GM23338 (cell line): ENCODE results near the gene TANGO2. TPM values are rescaled to one million over a fixed set of nuclear protein-coding genes. Genes with fewer than 3 reads are reported as not detected.

ENCODE experiments used
- ATAC-seq: fragments of 200-7000 bp; cut with Tn5 transposase; 3 replicates; pipeline ENCODE4 v1.9.1; 2020
- DNase-seq: peaks from one replicate; pipeline ENCODE4 v3.0.0-alpha.2; 2015; ENCODE audit warnings: low spot score
- H2AFZ ChIP-seq: fragments of 200-600 bp; sonication (generic); 2 replicates; pipeline ENCODE4 v1.8.0; 2016; ENCODE audit warnings: antibody characterized with exemption, mild to moderate bottlenecking, moderate library complexity
- H3F3A ChIP-seq: fragments of 200-600 bp; sonication (generic); replicated peaks from 2 replicates; pipeline ENCODE4 v1.8.0; 2017; ENCODE audit warnings: antibody characterized with exemption, mixed run types, low read depth
- H3K27ac ChIP-seq: fragments of 200-600 bp; sonication (generic); 2 replicates; pipeline ENCODE4 v1.6.1; 2016; ENCODE audit warnings: low read depth
- H3K27me3 ChIP-seq: fragments of 200-600 bp; sonication (generic); 2 replicates; pipeline ENCODE4 v1.8.0; 2016; ENCODE audit warnings: mild to moderate bottlenecking, mixed run types, moderate library complexity; ENCODE audit not compliant: insufficient read depth
- H3K36me3 ChIP-seq: fragments of 200-600 bp; sonication (generic); 2 replicates; pipeline ENCODE4 v1.8.0; 2016; ENCODE audit warnings: mild to moderate bottlenecking; ENCODE audit not compliant: insufficient read depth
- H3K4me1 ChIP-seq: fragments of 200-600 bp; sonication (generic); 2 replicates; pipeline ENCODE4 v1.8.0; 2016; ENCODE audit warnings: mild to moderate bottlenecking, moderate library complexity; ENCODE audit not compliant: insufficient read depth
- H3K4me2 ChIP-seq: fragments of 200-600 bp; sonication (generic); 2 replicates; pipeline ENCODE4 v1.7.1; 2017; ENCODE audit warnings: mixed run types
- H3K4me3 ChIP-seq: fragments of 200-600 bp; sonication (generic); 2 replicates; pipeline ENCODE4 v1.6.1; 2016; ENCODE audit warnings: mixed run types
- H3K79me2 ChIP-seq: fragments of 200-600 bp; sonication (generic); replicated peaks from 2 replicates; pipeline ENCODE4 v1.8.0; 2017; ENCODE audit warnings: mild to moderate bottlenecking; ENCODE audit not compliant: insufficient read depth
- H3K9me2 ChIP-seq: fragments of 200-600 bp; sonication (generic); 2 replicates; pipeline ENCODE4 v1.8.0; 2017; ENCODE audit not compliant: insufficient read depth
- H4K20me1 ChIP-seq: fragments of 200-600 bp; sonication (generic); replicated peaks from 2 replicates; pipeline ENCODE4 v1.8.0; 2017; ENCODE audit warnings: mild to moderate bottlenecking; ENCODE audit not compliant: insufficient read depth
- H3K27ac Mint-ChIP-seq: 2 replicates; pipeline ENCODE4 v1.8.0; 2020; ENCODE audit warnings: inconsistent platforms, mild to moderate bottlenecking, moderate library complexity, mixed read lengths
- H3K27me3 Mint-ChIP-seq: 3 replicates; pipeline ENCODE4 v1.8.0; 2022; ENCODE audit warnings: low read depth, mild to moderate bottlenecking, moderate library complexity, mixed read lengths, inconsistent platforms; ENCODE audit not compliant: insufficient read depth, poor library complexity
- H3K36me3 Mint-ChIP-seq: 3 replicates; pipeline ENCODE4 v1.8.0; 2021; ENCODE audit warnings: low read depth, mild to moderate bottlenecking, inconsistent platforms, moderate library complexity, mixed read lengths
- H3K4me1 Mint-ChIP-seq: 3 replicates; pipeline ENCODE4 v1.8.0; 2020; ENCODE audit warnings: mild to moderate bottlenecking, inconsistent platforms, mixed read lengths
- H3K4me3 Mint-ChIP-seq: 3 replicates; pipeline ENCODE4 v1.8.0; 2021; ENCODE audit warnings: moderate library complexity, mild to moderate bottlenecking, inconsistent platforms, mixed read lengths
- H3K9me3 Mint-ChIP-seq: 3 replicates; pipeline ENCODE4 v1.8.0; 2020; ENCODE audit warnings: moderate library complexity, mild to moderate bottlenecking, inconsistent platforms, mixed read lengths
- CREB1 ChIP-seq: fragments of 250-450 bp; sonication (Bioruptor Pico); IDR thresholded peaks from 2 replicates; pipeline ENCODE4 v1.5.0; 2020; ENCODE audit warnings: low read depth, mild to moderate bottlenecking, moderate library complexity
- EZH2 ChIP-seq: fragments of 200-600 bp; sonication (generic); IDR thresholded peaks from one replicate; pipeline ENCODE4 v1.8.0; 2017; ENCODE audit warnings: antibody characterized with exemption, mild to moderate bottlenecking, low read depth; ENCODE audit not compliant: unreplicated experiment
- EZH2phosphoT487 ChIP-seq: fragments of 200-600 bp; sonication (generic); IDR thresholded peaks from one replicate; pipeline ENCODE4 v1.8.1; 2018; ENCODE audit warnings: antibody characterized with exemption; ENCODE audit not compliant: unreplicated experiment
- JUNB ChIP-seq: IDR thresholded peaks from one replicate; pipeline ENCODE4 v1.6.1; 2016; ENCODE audit warnings: antibody characterized with exemption; ENCODE audit not compliant: unreplicated experiment
- NANOG ChIP-seq: IDR thresholded peaks from 2 replicates; pipeline ENCODE4 v1.6.1; 2016; ENCODE audit warnings: antibody characterized with exemption, borderline replicate concordance
- POLR2AphosphoS5 ChIP-seq: IDR thresholded peaks from 2 replicates; pipeline ENCODE4 v1.6.1; 2016; ENCODE audit warnings: antibody characterized with exemption, low read depth
- STAT1 ChIP-seq: IDR thresholded peaks from one replicate; pipeline ENCODE4 v1.6.1; 2016; ENCODE audit warnings: antibody characterized with exemption; ENCODE audit not compliant: unreplicated experiment
- ZNF114 ChIP-seq: fragments of 250-450 bp; sonication (Bioruptor Pico); IDR thresholded peaks from 2 replicates; pipeline ENCODE4 v1.5.0; 2020; ENCODE audit warnings: mild to moderate bottlenecking, moderate library complexity
- ZNF331 ChIP-seq: fragments of 250-450 bp; sonication (Bioruptor Pico); IDR thresholded peaks from 2 replicates; pipeline ENCODE4 v1.5.0; 2020; ENCODE audit warnings: low read depth, mild to moderate bottlenecking, moderate library complexity
- polyA plus RNA-seq: library from polyadenylated mRNA; unstranded; fragments of >200 nt; fragmentation: Nextera tagmentation; extraction: Ambion mirVana; gene quantifications from 2 replicates; pipeline ENCODE4 v1.2.1, GENCODE V29; 2016
- total RNA-seq: library from RNA; depleted of rRNA; stranded (reverse); fragments of >200 nt; shearing (Covaris generic); gene quantifications from 2 replicates; pipeline ENCODE4 v1.2.3, GENCODE V29; 2014
- TF ChIP-seq, protein P1 (sequence below): IDR thresholded peaks from one replicate; pipeline ENCODE4 v1.6.1; 2018; ENCODE audit warnings: antibody characterized with exemption; ENCODE audit not compliant: unreplicated experiment
- TF ChIP-seq, protein P2 (sequence below): IDR thresholded peaks from 2 replicates; pipeline ENCODE4 v1.6.1; 2016; ENCODE audit warnings: antibody characterized with exemption
- TF ChIP-seq, protein P3 (sequence below), 2 experiments: fragments of 200-600 bp in 1 of 2; sonication (generic) in 1 of 2; conservative IDR thresholded peaks; 2 replicates each; pipeline versions ENCODE4 v1.5.1 to v1.6.1; 2016 to 2017; ENCODE audit warnings: antibody characterized with exemption in 2 of 2, low read depth in 2 of 2, mild to moderate bottlenecking in 2 of 2, moderate library complexity in 1 of 2

TANGO2 gene
- total and polyA plus RNA-seq, 2 experiments from 2014 or later: 6.9 to 15.0 TPM

DNA sequence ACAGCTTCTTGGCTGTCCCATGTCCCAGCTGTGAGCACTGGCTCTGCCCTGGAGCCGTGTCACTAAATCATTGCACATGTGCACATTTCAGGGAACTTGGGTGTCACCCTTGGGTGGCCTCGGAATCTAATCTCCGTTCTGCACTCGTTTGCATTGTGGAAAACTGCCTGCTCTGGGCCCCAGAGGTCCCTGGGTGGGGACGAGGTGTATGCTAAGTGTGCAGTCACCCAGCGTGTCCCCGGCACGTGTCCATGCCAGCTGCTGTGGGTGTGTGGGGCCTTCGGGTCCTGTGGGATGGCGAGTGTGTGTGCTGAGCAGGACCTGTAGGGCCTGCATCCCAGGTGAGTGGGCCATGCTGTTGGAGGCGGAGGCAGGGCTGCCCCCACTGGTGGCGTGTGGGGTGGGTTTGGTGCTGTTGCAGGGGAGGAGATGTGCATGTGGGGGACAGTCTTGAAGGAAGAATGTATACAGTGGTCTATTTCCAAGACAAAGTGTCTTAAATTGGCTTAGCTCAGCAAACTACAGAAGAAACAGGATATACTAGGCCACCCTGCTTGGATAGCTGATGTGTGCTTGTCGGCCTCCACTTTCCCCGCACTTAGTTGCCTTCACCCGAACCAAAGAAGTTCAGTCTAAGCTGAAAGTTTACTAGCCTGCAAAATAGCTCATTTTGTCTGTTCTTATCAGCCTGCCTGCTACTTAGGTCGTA is 14.6 kb downstream of the TANGO2 start (continued):
- TF ChIP-seq, protein P1, sequence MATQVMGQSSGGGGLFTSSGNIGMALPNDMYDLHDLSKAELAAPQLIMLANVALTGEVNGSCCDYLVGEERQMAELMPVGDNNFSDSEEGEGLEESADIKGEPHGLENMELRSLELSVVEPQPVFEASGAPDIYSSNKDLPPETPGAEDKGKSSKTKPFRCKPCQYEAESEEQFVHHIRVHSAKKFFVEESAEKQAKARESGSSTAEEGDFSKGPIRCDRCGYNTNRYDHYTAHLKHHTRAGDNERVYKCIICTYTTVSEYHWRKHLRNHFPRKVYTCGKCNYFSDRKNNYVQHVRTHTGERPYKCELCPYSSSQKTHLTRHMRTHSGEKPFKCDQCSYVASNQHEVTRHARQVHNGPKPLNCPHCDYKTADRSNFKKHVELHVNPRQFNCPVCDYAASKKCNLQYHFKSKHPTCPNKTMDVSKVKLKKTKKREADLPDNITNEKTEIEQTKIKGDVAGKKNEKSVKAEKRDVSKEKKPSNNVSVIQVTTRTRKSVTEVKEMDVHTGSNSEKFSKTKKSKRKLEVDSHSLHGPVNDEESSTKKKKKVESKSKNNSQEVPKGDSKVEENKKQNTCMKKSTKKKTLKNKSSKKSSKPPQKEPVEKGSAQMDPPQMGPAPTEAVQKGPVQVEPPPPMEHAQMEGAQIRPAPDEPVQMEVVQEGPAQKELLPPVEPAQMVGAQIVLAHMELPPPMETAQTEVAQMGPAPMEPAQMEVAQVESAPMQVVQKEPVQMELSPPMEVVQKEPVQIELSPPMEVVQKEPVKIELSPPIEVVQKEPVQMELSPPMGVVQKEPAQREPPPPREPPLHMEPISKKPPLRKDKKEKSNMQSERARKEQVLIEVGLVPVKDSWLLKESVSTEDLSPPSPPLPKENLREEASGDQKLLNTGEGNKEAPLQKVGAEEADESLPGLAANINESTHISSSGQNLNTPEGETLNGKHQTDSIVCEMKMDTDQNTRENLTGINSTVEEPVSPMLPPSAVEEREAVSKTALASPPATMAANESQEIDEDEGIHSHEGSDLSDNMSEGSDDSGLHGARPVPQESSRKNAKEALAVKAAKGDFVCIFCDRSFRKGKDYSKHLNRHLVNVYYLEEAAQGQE: no peak

DNA sequence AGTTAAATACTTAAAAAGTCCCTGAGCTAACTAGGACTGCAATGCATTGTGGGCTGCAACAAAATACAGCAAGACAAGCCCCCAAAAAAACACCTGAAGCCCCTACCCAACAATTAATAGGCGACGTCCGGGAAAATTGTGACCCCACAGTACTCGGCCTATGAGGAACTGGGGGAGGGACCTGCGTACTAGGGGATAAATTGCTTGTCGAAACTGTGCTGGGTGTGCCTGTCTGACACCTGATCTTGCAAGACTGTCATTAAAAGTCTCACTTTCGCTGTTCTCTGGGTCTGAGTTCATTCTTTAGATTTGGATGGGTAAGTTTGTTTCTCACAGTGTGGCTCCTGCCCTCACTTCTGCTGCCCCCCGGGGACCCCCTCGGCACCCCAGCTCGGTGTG is 15.2 kb downstream of the TANGO2 start:
- Histone ChIP-seq H3K4me3 (no peak overlapping the region), H3F3A (no peaks in the 10 kb centered on the region), H3K79me2 (no peaks in the 10 kb centered on the region), H3K36me3 (no peaks in the 10 kb centered on the region), H3K4me1 (no peaks in the 10 kb centered on the region), H4K20me1 (no peaks in the 10 kb centered on the region; the same call in 1 of the 2 replicates), H3K27me3 (no peaks in the 10 kb centered on the region), H3K4me2 (no peak overlapping the region), H3K9me2 (no peaks in the 10 kb centered on the region), H3K27ac (no peak overlapping the region), H2AFZ (no peak overlapping the region)
- Mint-ChIP-seq H3K27me3 (peaks cover 11% of the 10 kb centered on the region), H3K4me3 (no peak overlapping the region), H3K4me1 (no peaks in the 10 kb centered on the region), H3K27ac (no peak overlapping the region), H3K9me3 (no peaks in the 10 kb centered on the region), H3K36me3 (no peaks in the 10 kb centered on the region; the same call in 2 of the 3 replicates)
- ATAC-seq (no peak), DNase-seq (no peak)
- TF ChIP-seq, protein P2, sequence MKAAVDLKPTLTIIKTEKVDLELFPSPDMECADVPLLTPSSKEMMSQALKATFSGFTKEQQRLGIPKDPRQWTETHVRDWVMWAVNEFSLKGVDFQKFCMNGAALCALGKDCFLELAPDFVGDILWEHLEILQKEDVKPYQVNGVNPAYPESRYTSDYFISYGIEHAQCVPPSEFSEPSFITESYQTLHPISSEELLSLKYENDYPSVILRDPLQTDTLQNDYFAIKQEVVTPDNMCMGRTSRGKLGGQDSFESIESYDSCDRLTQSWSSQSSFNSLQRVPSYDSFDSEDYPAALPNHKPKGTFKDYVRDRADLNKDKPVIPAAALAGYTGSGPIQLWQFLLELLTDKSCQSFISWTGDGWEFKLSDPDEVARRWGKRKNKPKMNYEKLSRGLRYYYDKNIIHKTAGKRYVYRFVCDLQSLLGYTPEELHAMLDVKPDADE: no peak
- TF ChIP-seq CREB1 (CRISPR knock-in tag) (no peak), JUNB (no peak), ZNF114 (no peak), EZH2phosphoT487 (no peak), NANOG (no peak), EZH2 (no peak), ZNF331 (CRISPR knock-in tag) (no peak), STAT1 (no peak), POLR2AphosphoS5 (no peak)
- TF ChIP-seq, protein P1: no peak
- TF ChIP-seq, protein P3, sequence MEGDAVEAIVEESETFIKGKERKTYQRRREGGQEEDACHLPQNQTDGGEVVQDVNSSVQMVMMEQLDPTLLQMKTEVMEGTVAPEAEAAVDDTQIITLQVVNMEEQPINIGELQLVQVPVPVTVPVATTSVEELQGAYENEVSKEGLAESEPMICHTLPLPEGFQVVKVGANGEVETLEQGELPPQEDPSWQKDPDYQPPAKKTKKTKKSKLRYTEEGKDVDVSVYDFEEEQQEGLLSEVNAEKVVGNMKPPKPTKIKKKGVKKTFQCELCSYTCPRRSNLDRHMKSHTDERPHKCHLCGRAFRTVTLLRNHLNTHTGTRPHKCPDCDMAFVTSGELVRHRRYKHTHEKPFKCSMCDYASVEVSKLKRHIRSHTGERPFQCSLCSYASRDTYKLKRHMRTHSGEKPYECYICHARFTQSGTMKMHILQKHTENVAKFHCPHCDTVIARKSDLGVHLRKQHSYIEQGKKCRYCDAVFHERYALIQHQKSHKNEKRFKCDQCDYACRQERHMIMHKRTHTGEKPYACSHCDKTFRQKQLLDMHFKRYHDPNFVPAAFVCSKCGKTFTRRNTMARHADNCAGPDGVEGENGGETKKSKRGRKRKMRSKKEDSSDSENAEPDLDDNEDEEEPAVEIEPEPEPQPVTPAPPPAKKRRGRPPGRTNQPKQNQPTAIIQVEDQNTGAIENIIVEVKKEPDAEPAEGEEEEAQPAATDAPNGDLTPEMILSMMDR (conservative IDR thresholded peaks at IDR 0.05; ENCODE audit: low read depth in 2 of 2): no peak
